GM23338 (cell line): Measurements from ENCODE around the gene MUC6. TPM values are rescaled to one million over a fixed set of nuclear protein-coding genes. Genes with fewer than 3 reads are reported as not detected.

Experiments
- ATAC-seq: fragments of 200-7000 bp; cut with Tn5 transposase; 3 replicates; pipeline ENCODE4 v1.9.1; 2020
- DNase-seq: peaks from one replicate; pipeline ENCODE4 v3.0.0-alpha.2; 2015; ENCODE audit warnings: low spot score
- H2AFZ ChIP-seq: fragments of 200-600 bp; sonication (generic); 2 replicates; pipeline ENCODE4 v1.8.0; 2016; ENCODE audit warnings: antibody characterized with exemption, mild to moderate bottlenecking, moderate library complexity
- H3F3A ChIP-seq: fragments of 200-600 bp; sonication (generic); replicated peaks from 2 replicates; pipeline ENCODE4 v1.8.0; 2017; ENCODE audit warnings: antibody characterized with exemption, mixed run types, low read depth
- H3K27ac ChIP-seq: fragments of 200-600 bp; sonication (generic); 2 replicates; pipeline ENCODE4 v1.6.1; 2016; ENCODE audit warnings: low read depth
- H3K27me3 ChIP-seq: fragments of 200-600 bp; sonication (generic); 2 replicates; pipeline ENCODE4 v1.8.0; 2016; ENCODE audit warnings: mild to moderate bottlenecking, mixed run types, moderate library complexity; ENCODE audit not compliant: insufficient read depth
- H3K36me3 ChIP-seq: fragments of 200-600 bp; sonication (generic); 2 replicates; pipeline ENCODE4 v1.8.0; 2016; ENCODE audit warnings: mild to moderate bottlenecking; ENCODE audit not compliant: insufficient read depth
- H3K4me1 ChIP-seq: fragments of 200-600 bp; sonication (generic); 2 replicates; pipeline ENCODE4 v1.8.0; 2016; ENCODE audit warnings: mild to moderate bottlenecking, moderate library complexity; ENCODE audit not compliant: insufficient read depth
- H3K4me2 ChIP-seq: fragments of 200-600 bp; sonication (generic); 2 replicates; pipeline ENCODE4 v1.7.1; 2017; ENCODE audit warnings: mixed run types
- H3K4me3 ChIP-seq: fragments of 200-600 bp; sonication (generic); 2 replicates; pipeline ENCODE4 v1.6.1; 2016; ENCODE audit warnings: mixed run types
- H3K79me2 ChIP-seq: fragments of 200-600 bp; sonication (generic); replicated peaks from 2 replicates; pipeline ENCODE4 v1.8.0; 2017; ENCODE audit warnings: mild to moderate bottlenecking; ENCODE audit not compliant: insufficient read depth
- H3K9me2 ChIP-seq: fragments of 200-600 bp; sonication (generic); 2 replicates; pipeline ENCODE4 v1.8.0; 2017; ENCODE audit not compliant: insufficient read depth
- H4K20me1 ChIP-seq: fragments of 200-600 bp; sonication (generic); replicated peaks from 2 replicates; pipeline ENCODE4 v1.8.0; 2017; ENCODE audit warnings: mild to moderate bottlenecking; ENCODE audit not compliant: insufficient read depth
- H3K27ac Mint-ChIP-seq: 2 replicates; pipeline ENCODE4 v1.8.0; 2020; ENCODE audit warnings: inconsistent platforms, mild to moderate bottlenecking, moderate library complexity, mixed read lengths
- H3K27me3 Mint-ChIP-seq: 3 replicates; pipeline ENCODE4 v1.8.0; 2022; ENCODE audit warnings: low read depth, mild to moderate bottlenecking, moderate library complexity, mixed read lengths, inconsistent platforms; ENCODE audit not compliant: insufficient read depth, poor library complexity
- H3K36me3 Mint-ChIP-seq: 3 replicates; pipeline ENCODE4 v1.8.0; 2021; ENCODE audit warnings: low read depth, mild to moderate bottlenecking, inconsistent platforms, moderate library complexity, mixed read lengths
- H3K4me1 Mint-ChIP-seq: 3 replicates; pipeline ENCODE4 v1.8.0; 2020; ENCODE audit warnings: mild to moderate bottlenecking, inconsistent platforms, mixed read lengths
- H3K4me3 Mint-ChIP-seq: 3 replicates; pipeline ENCODE4 v1.8.0; 2021; ENCODE audit warnings: moderate library complexity, mild to moderate bottlenecking, inconsistent platforms, mixed read lengths
- H3K9me3 Mint-ChIP-seq: 3 replicates; pipeline ENCODE4 v1.8.0; 2020; ENCODE audit warnings: moderate library complexity, mild to moderate bottlenecking, inconsistent platforms, mixed read lengths
- JUNB ChIP-seq: IDR thresholded peaks from one replicate; pipeline ENCODE4 v1.6.1; 2016; ENCODE audit warnings: antibody characterized with exemption; ENCODE audit not compliant: unreplicated experiment
- NANOG ChIP-seq: IDR thresholded peaks from 2 replicates; pipeline ENCODE4 v1.6.1; 2016; ENCODE audit warnings: antibody characterized with exemption, borderline replicate concordance
- REST ChIP-seq: IDR thresholded peaks from one replicate; pipeline ENCODE4 v1.6.1; 2018; ENCODE audit warnings: antibody characterized with exemption; ENCODE audit not compliant: unreplicated experiment
- STAT1 ChIP-seq: IDR thresholded peaks from one replicate; pipeline ENCODE4 v1.6.1; 2016; ENCODE audit warnings: antibody characterized with exemption; ENCODE audit not compliant: unreplicated experiment
- ZNF114 ChIP-seq: fragments of 250-450 bp; sonication (Bioruptor Pico); IDR thresholded peaks from 2 replicates; pipeline ENCODE4 v1.5.0; 2020; ENCODE audit warnings: mild to moderate bottlenecking, moderate library complexity
- polyA plus RNA-seq: library from polyadenylated mRNA; unstranded; fragments of >200 nt; fragmentation: Nextera tagmentation; extraction: Ambion mirVana; gene quantifications from 2 replicates; pipeline ENCODE4 v1.2.1, GENCODE V29; 2016
- total RNA-seq: library from RNA; depleted of rRNA; stranded (reverse); fragments of >200 nt; shearing (Covaris generic); gene quantifications from 2 replicates; pipeline ENCODE4 v1.2.3, GENCODE V29; 2014
- TF ChIP-seq, protein P1 (sequence below): fragments of 250-450 bp; sonication (Bioruptor Pico); IDR thresholded peaks from 2 replicates; pipeline ENCODE4 v1.5.0; 2020; ENCODE audit warnings: mild to moderate bottlenecking, moderate library complexity

The MUC6 gene
- total and polyA plus RNA-seq, 2 experiments from 2014 or later: not detected

GRCh38 chr11:1060410-1060809 is 23.9 kb upstream of the MUC6 start:
- no peaks in the 10 kb centered on the region for H3K79me2 ChIP-seq
- H3K4me2 ChIP-seq: no peak overlapping the region
- H2AFZ ChIP-seq: no peak overlapping the region
- DNase-seq (no peak), ATAC-seq (no peak)
- Mint-ChIP-seq H3K27ac (no peak overlapping the region), H3K9me3 (peaks cover 12% of the 10 kb centered on the region), H3K36me3 (no peaks in the 10 kb centered on the region; the same call in 2 of the 3 replicates), H3K4me1 (peaks cover 4% of the 10 kb centered on the region; the same call in 1 of the 3 replicates), H3K27me3 (peaks cover 3% of the 10 kb centered on the region), H3K4me3 (no peak overlapping the region)
- H3K9me2 ChIP-seq: no peaks in the 10 kb centered on the region
- H4K20me1 ChIP-seq: no peaks in the 10 kb centered on the region
- no peaks in the 10 kb centered on the region for H3F3A ChIP-seq
- no peaks in the 10 kb centered on the region for H3K36me3 ChIP-seq
- TF ChIP-seq ZNF114 (CRISPR knock-in tag): no peak
- TF ChIP-seq STAT1: no peak
- no peak for TF ChIP-seq NANOG
- TF ChIP-seq REST: no peak
- TF ChIP-seq JUNB: no peak
- TF ChIP-seq, protein P1, sequence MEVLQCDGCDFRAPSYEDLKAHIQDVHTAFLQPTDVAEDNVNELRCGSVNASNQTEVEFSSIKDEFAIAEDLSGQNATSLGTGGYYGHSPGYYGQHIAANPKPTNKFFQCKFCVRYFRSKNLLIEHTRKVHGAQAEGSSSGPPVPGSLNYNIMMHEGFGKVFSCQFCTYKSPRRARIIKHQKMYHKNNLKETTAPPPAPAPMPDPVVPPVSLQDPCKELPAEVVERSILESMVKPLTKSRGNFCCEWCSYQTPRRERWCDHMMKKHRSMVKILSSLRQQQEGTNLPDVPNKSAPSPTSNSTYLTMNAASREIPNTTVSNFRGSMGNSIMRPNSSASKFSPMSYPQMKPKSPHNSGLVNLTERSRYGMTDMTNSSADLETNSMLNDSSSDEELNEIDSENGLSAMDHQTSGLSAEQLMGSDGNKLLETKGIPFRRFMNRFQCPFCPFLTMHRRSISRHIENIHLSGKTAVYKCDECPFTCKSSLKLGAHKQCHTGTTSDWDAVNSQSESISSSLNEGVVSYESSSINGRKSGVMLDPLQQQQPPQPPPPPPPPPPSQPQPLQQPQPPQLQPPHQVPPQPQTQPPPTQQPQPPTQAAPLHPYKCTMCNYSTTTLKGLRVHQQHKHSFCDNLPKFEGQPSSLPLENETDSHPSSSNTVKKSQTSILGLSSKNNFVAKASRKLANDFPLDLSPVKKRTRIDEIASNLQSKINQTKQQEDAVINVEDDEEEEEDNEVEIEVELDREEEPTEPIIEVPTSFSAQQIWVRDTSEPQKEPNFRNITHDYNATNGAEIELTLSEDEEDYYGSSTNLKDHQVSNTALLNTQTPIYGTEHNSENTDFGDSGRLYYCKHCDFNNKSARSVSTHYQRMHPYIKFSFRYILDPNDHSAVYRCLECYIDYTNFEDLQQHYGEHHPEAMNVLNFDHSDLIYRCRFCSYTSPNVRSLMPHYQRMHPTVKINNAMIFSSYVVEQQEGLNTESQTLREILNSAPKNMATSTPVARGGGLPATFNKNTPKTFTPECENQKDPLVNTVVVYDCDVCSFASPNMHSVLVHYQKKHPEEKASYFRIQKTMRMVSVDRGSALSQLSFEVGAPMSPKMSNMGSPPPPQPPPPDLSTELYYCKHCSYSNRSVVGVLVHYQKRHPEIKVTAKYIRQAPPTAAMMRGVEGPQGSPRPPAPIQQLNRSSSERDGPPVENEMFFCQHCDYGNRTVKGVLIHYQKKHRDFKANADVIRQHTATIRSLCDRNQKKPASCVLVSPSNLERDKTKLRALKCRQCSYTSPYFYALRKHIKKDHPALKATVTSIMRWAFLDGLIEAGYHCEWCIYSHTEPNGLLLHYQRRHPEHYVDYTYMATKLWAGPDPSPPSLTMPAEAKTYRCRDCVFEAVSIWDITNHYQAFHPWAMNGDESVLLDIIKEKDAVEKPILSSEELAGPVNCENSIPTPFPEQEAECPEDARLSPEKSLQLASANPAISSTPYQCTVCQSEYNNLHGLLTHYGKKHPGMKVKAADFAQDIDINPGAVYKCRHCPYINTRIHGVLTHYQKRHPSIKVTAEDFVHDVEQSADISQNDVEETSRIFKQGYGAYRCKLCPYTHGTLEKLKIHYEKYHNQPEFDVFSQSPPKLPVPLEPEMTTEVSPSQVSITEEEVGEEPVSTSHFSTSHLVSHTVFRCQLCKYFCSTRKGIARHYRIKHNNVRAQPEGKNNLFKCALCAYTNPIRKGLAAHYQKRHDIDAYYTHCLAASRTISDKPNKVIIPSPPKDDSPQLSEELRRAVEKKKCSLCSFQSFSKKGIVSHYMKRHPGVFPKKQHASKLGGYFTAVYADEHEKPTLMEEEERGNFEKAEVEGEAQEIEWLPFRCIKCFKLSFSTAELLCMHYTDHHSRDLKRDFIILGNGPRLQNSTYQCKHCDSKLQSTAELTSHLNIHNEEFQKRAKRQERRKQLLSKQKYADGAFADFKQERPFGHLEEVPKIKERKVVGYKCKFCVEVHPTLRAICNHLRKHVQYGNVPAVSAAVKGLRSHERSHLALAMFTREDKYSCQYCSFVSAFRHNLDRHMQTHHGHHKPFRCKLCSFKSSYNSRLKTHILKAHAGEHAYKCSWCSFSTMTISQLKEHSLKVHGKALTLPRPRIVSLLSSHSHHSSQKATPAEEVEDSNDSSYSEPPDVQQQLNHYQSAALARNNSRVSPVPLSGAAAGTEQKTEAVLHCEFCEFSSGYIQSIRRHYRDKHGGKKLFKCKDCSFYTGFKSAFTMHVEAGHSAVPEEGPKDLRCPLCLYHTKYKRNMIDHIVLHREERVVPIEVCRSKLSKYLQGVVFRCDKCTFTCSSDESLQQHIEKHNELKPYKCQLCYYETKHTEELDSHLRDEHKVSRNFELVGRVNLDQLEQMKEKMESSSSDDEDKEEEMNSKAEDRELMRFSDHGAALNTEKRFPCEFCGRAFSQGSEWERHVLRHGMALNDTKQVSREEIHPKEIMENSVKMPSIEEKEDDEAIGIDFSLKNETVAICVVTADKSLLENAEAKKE: no peak
- H3K27ac ChIP-seq: no peak overlapping the region
- no peak overlapping the region for H3K4me3 ChIP-seq
- no peaks in the 10 kb centered on the region for H3K4me1 ChIP-seq
- no peaks in the 10 kb centered on the region for H3K27me3 ChIP-seq
